OCI-LY7 (cell line): ENCODE measurements around the gene ABL1. TPM values are rescaled to one million over a fixed set of nuclear protein-coding genes. Genes with fewer than 3 reads are reported as not detected.

Source experiments
- BruUV-seq: library from RNA; stranded (reverse); fragments of 400-500 nt; replicated peaks from 2 replicates; lab custom pipeline; 2021; lab: Mats Ljungman, UMichigan
- CTCF ChIA-PET: fragments of 300-600 bp; sonication (Branson Sonifier 250); formaldehyde crosslinking; loops from one replicate; lab custom pipeline; 2022; ENCODE audit warnings: antibody characterized with exemption; ENCODE audit not compliant: unreplicated experiment; lab: Charles Lee
- POLR2A ChIA-PET: fragments of 300-600 bp; sonication (Branson Sonifier 250); formaldehyde crosslinking; loops from one replicate; lab custom pipeline; 2022; ENCODE audit warnings: antibody characterized with exemption; lab: Charles Lee
- DNase-seq: peaks from one replicate; pipeline ENCODE4 v3.0.0-alpha.2; 2015; ENCODE audit warnings: low spot score
- H2AFZ ChIP-seq: fragments of 200-600 bp; sonication (generic), shearing (Covaris generic); 2 replicates; pipeline ENCODE4 v1.6.1; 2014; ENCODE audit warnings: mild to moderate bottlenecking, antibody characterized with exemption, low read length, moderate library complexity
- H3K27ac ChIP-seq: fragments of 200-600 bp; sonication (generic); 2 replicates; pipeline ENCODE4 v1.5.1; 2014; ENCODE audit warnings: mixed run types, low read depth, mild to moderate bottlenecking, moderate library complexity, low read length, inconsistent platforms; ENCODE audit not compliant: poor library complexity, severe bottlenecking
- H3K36me3 ChIP-seq: fragments of 200-600 bp; sonication (generic); 2 replicates; pipeline ENCODE4 v1.6.1; 2014; ENCODE audit warnings: mild to moderate bottlenecking, antibody characterized with exemption, low read length, moderate library complexity, mixed read lengths; ENCODE audit not compliant: insufficient read depth
- H3K4me1 ChIP-seq: fragments of 200-600 bp; sonication (generic); 2 replicates; pipeline ENCODE4 v1.5.1; 2014; ENCODE audit warnings: mild to moderate bottlenecking, low read length; ENCODE audit not compliant: insufficient read depth, poor library complexity, severe bottlenecking
- H3K4me2 ChIP-seq: fragments of 200-600 bp; sonication (generic); 2 replicates; pipeline ENCODE4 v1.6.1; 2014; ENCODE audit warnings: mild to moderate bottlenecking, low read length
- H3K4me3 ChIP-seq: fragments of 200-600 bp; sonication (generic); 2 replicates; pipeline ENCODE4 v1.5.1; 2014; ENCODE audit warnings: mild to moderate bottlenecking, low read depth, low read length; ENCODE audit not compliant: poor library complexity, severe bottlenecking
- H3K79me2 ChIP-seq: fragments of 200-600 bp; sonication (generic); 2 replicates; pipeline ENCODE4 v1.6.1; 2016; ENCODE audit warnings: low read depth, mild to moderate bottlenecking, low read length, moderate library complexity, mixed read lengths; ENCODE audit not compliant: insufficient read depth
- H3K9me2 ChIP-seq: fragments of 200-600 bp; sonication (generic); 2 replicates; pipeline ENCODE4 v1.6.1; 2016; ENCODE audit warnings: mild to moderate bottlenecking, low read length, mixed read lengths; ENCODE audit not compliant: insufficient read depth
- H3K9me3 ChIP-seq: fragments of 200-600 bp; sonication (generic); 2 replicates; pipeline ENCODE4 v1.6.1; 2014; ENCODE audit warnings: mild to moderate bottlenecking, mixed run types, low read length, mixed read lengths
- H4K20me1 ChIP-seq: fragments of 200-600 bp; sonication (generic); 2 replicates; pipeline ENCODE4 v1.6.1; 2014; ENCODE audit warnings: mild to moderate bottlenecking, antibody characterized with exemption, low read length, moderate library complexity, mixed read lengths; ENCODE audit not compliant: insufficient read depth
- CTCF ChIP-seq: fragments of 200-600 bp; sonication (generic); conservative IDR thresholded peaks from 2 replicates; pipeline ENCODE4 v1.5.1; 2014; ENCODE audit warnings: mild to moderate bottlenecking, antibody characterized with exemption, low read length, moderate library complexity, mixed read lengths
- EZH2phosphoT487 ChIP-seq: fragments of 200-600 bp; sonication (generic); IDR thresholded peaks from 2 replicates; pipeline ENCODE4 v1.6.1; 2018; ENCODE audit warnings: low read depth, borderline replicate concordance, mild to moderate bottlenecking, mixed run types, antibody characterized with exemption, low read length, moderate library complexity, mixed read lengths
- intact Hi-C: fragments of 100-400 bp; cut with micrococcal nuclease; formaldehyde crosslinking; loops from one replicate; pipeline ENCODE4 v1.10.0; 2022; ENCODE audit not compliant: unreplicated experiment
- total RNA-seq, 2 experiments: library from RNA; depleted of rRNA in 1 of 2; stranded (reverse); fragments of >200 nt in 1 of 2; shearing (Covaris generic) in 1 of 2; gene quantifications; 2 replicates each; pipeline ENCODE4 v1.2.3, GENCODE V29; 2014 to 2022

The ABL1 gene
- total RNA-seq, 2 experiments from 2014 or later, result 8.1 to 28.3 TPM

GRCh38 chr9:130893341-130894101 lies 58.5 kb downstream of the ABL1 start:
- intact Hi-C loops, result loop anchor here (5.0 kb wide), 1 partner anchor 1214 kb away; no protein-coding TSS in a partner anchor
- no peaks in the 10 kb centered on the region for H3K4me1 ChIP-seq
- POLR2A ChIA-PET, result interaction anchor here (0.7 kb wide), 1 partner anchor 152 kb away, joined by 3 read pairs; no protein-coding TSS in a partner anchor
- H3K9me2 ChIP-seq, result no peaks in the 10 kb centered on the region
- no peaks in the 10 kb centered on the region for H3K9me3 ChIP-seq
- H4K20me1 ChIP-seq, result no peaks in the 10 kb centered on the region; the same call in 1 of the 2 replicates
- no peak for DNase-seq
- TF ChIP-seq CTCF, result no peak
- TF ChIP-seq EZH2phosphoT487, result no peak
- H2AFZ ChIP-seq, result no peak overlapping the region
- no TSS peak for BruUV-seq
- H3K36me3 ChIP-seq, result no peaks in the 10 kb centered on the region
- no peak overlapping the region for H3K4me3 ChIP-seq
- H3K4me2 ChIP-seq, result no peak overlapping the region
- no peak overlapping the region for H3K27ac ChIP-seq
- CTCF ChIA-PET, result no interaction called here
- H3K79me2 ChIP-seq, result no peaks in the 10 kb centered on the region

- CTCF ChIA-PET, result no interaction called here
- TF ChIP-seq CTCF (no peak), EZH2phosphoT487 (no peak)
- no peak overlapping the region for H3K4me3 ChIP-seq
- H3K36me3 ChIP-seq, result no peaks in the 10 kb centered on the region
- intact Hi-C loops, result loop anchor here (5.0 kb wide), 1 partner anchor 1213 kb away; no protein-coding TSS in a partner anchor
- no peak overlapping the region for H3K27ac ChIP-seq
- H2AFZ ChIP-seq, result no peak overlapping the region
- H3K79me2 ChIP-seq, result no peaks in the 10 kb centered on the region
- BruUV-seq, result no TSS peak
- no peak overlapping the region for H3K4me2 ChIP-seq
- no peaks in the 10 kb centered on the region for H3K9me3 ChIP-seq
- DNase-seq, result no peak
- H4K20me1 ChIP-seq, result no peaks in the 10 kb centered on the region
- H3K4me1 ChIP-seq, result no peaks in the 10 kb centered on the region
- POLR2A ChIA-PET, result interaction anchor here (0.7 kb wide), 1 partner anchor 151 kb away, joined by 3 read pairs; no protein-coding TSS in a partner anchor
- no peaks in the 10 kb centered on the region for H3K9me2 ChIP-seq
Observed at GRCh38 chr9:130894546-130894945, 59.5 kb downstream of the ABL1 start.

- Histone ChIP-seq H3K4me3 (no peak overlapping the region), H3K9me2 (no peaks in the 10 kb centered on the region), H3K36me3 (no peaks in the 10 kb centered on the region), H3K79me2 (no peaks in the 10 kb centered on the region), H3K27ac (no peak overlapping the region), H3K4me2 (no peak overlapping the region), H3K9me3 (no peaks in the 10 kb centered on the region), H4K20me1 (no peaks in the 10 kb centered on the region), H2AFZ (no peak overlapping the region), H3K4me1 (no peaks in the 10 kb centered on the region)
- ChIA-PET POLR2A (no interaction called here), CTCF (no interaction called here)
- no TSS peak for BruUV-seq
- no peak for DNase-seq
- no peak for TF ChIP-seq EZH2phosphoT487
- TF ChIP-seq CTCF, result no peak
- intact Hi-C loops, result no loop called here
Observed at GRCh38 chr9:130895038-130895437, 60.0 kb downstream of the ABL1 start.
